HCT116 (cell line): Measurements from ENCODE around the gene KRTAP12-3. TPM values are rescaled to one million over a fixed set of nuclear protein-coding genes. Genes with fewer than 3 reads are reported as not detected.

Source experiments
- ATAC-seq: fragments of 200-7000 bp; cut with Tn5 transposase; 2 replicates; pipeline ENCODE4 v1.9.1; 2020; ENCODE audit warnings: mild to moderate bottlenecking, moderate library complexity
- BruUV-seq: library from RNA; stranded (reverse); fragments of 400-500 nt; replicated peaks from 2 replicates; lab custom pipeline; 2021; lab: Mats Ljungman, UMichigan
- CTCF ChIA-PET: fragments of 300-600 bp; sonication (Branson Sonifier 250); formaldehyde crosslinking; loops from one replicate; lab custom pipeline; 2021; ENCODE audit warnings: antibody characterized with exemption; lab: Charles Lee
- POLR2A ChIA-PET: fragments of 300-600, 350-600 bp; sonication (Branson Sonifier 250); formaldehyde crosslinking; loops from one replicate; lab custom pipeline; 2021; ENCODE audit warnings: antibody characterized with exemption; lab: Charles Lee
- RAD21 ChIA-PET, 2 experiments: fragments of 300-600 bp; sonication (Branson Sonifier 250); formaldehyde crosslinking; loops; one replicate each; lab custom pipeline; 2023; ENCODE audit warnings: low total read pairs in 2 of 2; ENCODE audit not compliant: uncharacterized antibody in 2 of 2, unreplicated experiment in 2 of 2, low non-redundant PET in 1 of 2; lab: Charles Lee
- DNase-seq: peaks from one replicate; pipeline ENCODE4 v3.0.0-alpha.2; 2010; ENCODE audit warnings: low read depth, low spot score
- H2AFZ ChIP-seq: fragments of 200-600 bp; shearing (Covaris generic), sonication (generic); 2 replicates; pipeline ENCODE4 v1.6.1; 2017; ENCODE audit warnings: low read depth, mixed run types, mixed read lengths, antibody characterized with exemption, low read length; ENCODE audit not compliant: poor library complexity, severe bottlenecking
- H3K27ac ChIP-seq: 2 replicates; pipeline ENCODE4 v1.5.1; 2012; ENCODE audit warnings: low read depth, low read length
- H3K27me3 ChIP-seq: fragments of 200-600 bp; sonication (generic); 2 replicates; pipeline ENCODE4 v1.6.1; 2016; ENCODE audit warnings: mixed run types, low read length, mixed read lengths; ENCODE audit not compliant: insufficient read depth
- H3K36me3 ChIP-seq, 2 experiments: fragments of 200-500 bp in 1 of 2; fragments of 200-600 bp in 1 of 2; sonication (Bioruptor generic) in 1 of 2; sonication (generic) in 1 of 2; 2 replicates each; pipeline versions ENCODE4 v1.5.1 to v1.6.1; 2014 to 2016; ENCODE audit warnings: low read length in 2 of 2, inconsistent platforms in 1 of 2, mixed read lengths in 1 of 2, mixed run types in 1 of 2; ENCODE audit not compliant: insufficient read depth in 2 of 2, control insufficient read depth in 1 of 2
- H3K4me1 ChIP-seq, 2 experiments: fragments of 200-600 bp in 1 of 2; sonication (generic) in 1 of 2; 2 replicates each; pipeline versions ENCODE4 v1.5.1 to v1.6.1; 2012 to 2017; ENCODE audit warnings: low read length in 2 of 2, inconsistent platforms in 1 of 2, mild to moderate bottlenecking in 1 of 2, mixed read lengths in 1 of 2, mixed run types in 1 of 2, moderate library complexity in 1 of 2; ENCODE audit not compliant: insufficient read depth in 2 of 2, control insufficient read depth in 1 of 2
- H3K4me2 ChIP-seq: fragments of 200-600 bp; sonication (generic); 2 replicates; pipeline ENCODE4 v1.6.1; 2017; ENCODE audit warnings: mixed run types, low read length, mixed read lengths
- H3K4me3 ChIP-seq, 2 experiments: fragments of 200-600 bp in 1 of 2; sonication (generic) in 1 of 2; replicated peaks in 1 of 2; 2 replicates each; pipeline ENCODE4 v1.5.1; 2011 to 2016; ENCODE audit warnings: low read length in 2 of 2, control low read depth in 1 of 2, low read depth in 1 of 2, mild to moderate bottlenecking in 1 of 2, mixed read lengths in 1 of 2, mixed run types in 1 of 2
- H3K79me2 ChIP-seq: fragments of 200-600 bp; sonication (generic); 2 replicates; pipeline ENCODE4 v1.6.1; 2017; ENCODE audit warnings: mild to moderate bottlenecking, mixed run types, low read length, moderate library complexity, mixed read lengths; ENCODE audit not compliant: insufficient read depth
- H3K9ac ChIP-seq: fragments of 200-600 bp; sonication (generic); 2 replicates; pipeline ENCODE4 v1.6.1; 2016; ENCODE audit warnings: low read length, mixed read lengths
- H3K9me2 ChIP-seq: fragments of 200-600 bp; sonication (generic), shearing (Covaris generic); 2 replicates; pipeline ENCODE4 v1.6.1; 2017; ENCODE audit warnings: mixed run types, mild to moderate bottlenecking, moderate library complexity; ENCODE audit not compliant: insufficient read depth
- H3K9me3 ChIP-seq, 2 experiments: fragments of 200-500 bp in 1 of 2; fragments of 200-600 bp in 1 of 2; sonication (Bioruptor generic) in 1 of 2; sonication (generic) in 1 of 2; 2 replicates each; pipeline ENCODE4 v1.6.1; 2014 to 2017; ENCODE audit warnings: low read length in 2 of 2, mixed read lengths in 2 of 2, inconsistent platforms in 1 of 2, low read depth in 1 of 2, mild to moderate bottlenecking in 1 of 2, mixed run types in 1 of 2, moderate library complexity in 1 of 2; ENCODE audit not compliant: control insufficient read depth in 1 of 2, insufficient read depth in 1 of 2
- H4K20me1 ChIP-seq: fragments of 200-600 bp; sonication (generic), shearing (Covaris generic); 2 replicates; pipeline ENCODE4 v1.6.1; 2017; ENCODE audit warnings: mixed run types, mild to moderate bottlenecking, moderate library complexity; ENCODE audit not compliant: insufficient read depth
- CBX3 ChIP-seq: IDR thresholded peaks from 2 replicates; pipeline ENCODE4 v1.6.1; 2012; ENCODE audit warnings: low read depth
- CEBPB ChIP-seq: IDR thresholded peaks from 2 replicates; pipeline ENCODE4 v1.6.1; 2012; ENCODE audit warnings: low read depth
- EZH2 ChIP-seq: fragments of 200-600 bp; sonication (generic); IDR thresholded peaks from 2 replicates; pipeline ENCODE4 v1.6.1; 2017; ENCODE audit warnings: antibody characterized with exemption, mixed run types
- JUND ChIP-seq: IDR thresholded peaks from 2 replicates; pipeline ENCODE4 v1.6.1; 2012
- POLR2A ChIP-seq: IDR thresholded peaks from 2 replicates; pipeline ENCODE4 v1.7.0; 2011; ENCODE audit warnings: borderline replicate concordance; ENCODE audit not compliant: insufficient read depth, insufficient read length; ENCODE audit errors: extremely low read depth
- YY1 ChIP-seq: IDR thresholded peaks from 2 replicates; pipeline ENCODE4 v1.6.1; 2011; ENCODE audit warnings: low read length, low read depth, moderate library complexity, mild to moderate bottlenecking; ENCODE audit not compliant: insufficient replicate concordance; ENCODE audit errors: extremely low read depth
- ZFX ChIP-seq: fragments of 450-650 bp; IDR thresholded peaks from 2 replicates; pipeline ENCODE4 v1.6.1; 2017
- intact Hi-C: fragments of 100-400 bp; cut with micrococcal nuclease; formaldehyde crosslinking; loops from 2 replicates; pipeline ENCODE4 v1.10.0; 2022
- total RNA-seq: library from RNA; stranded (reverse); gene quantifications from one replicate; pipeline ENCODE4 v1.2.1, GENCODE V29; 2021; ENCODE audit not compliant: unreplicated experiment
- TF ChIP-seq, protein P1 (sequence below), 3 experiments: fragments of 200-600 bp in 1 of 3; sonication (generic) in 1 of 3; IDR thresholded peaks in 2 of 3; conservative IDR thresholded peaks in 1 of 3; 2 replicates each; pipeline ENCODE4 v1.5.1; 2012 to 2017; ENCODE audit warnings: low read depth in 2 of 3, low read length in 2 of 3, antibody characterized with exemption in 1 of 3, borderline replicate concordance in 1 of 3, control low read depth in 1 of 3, mild to moderate bottlenecking in 1 of 3, mixed read lengths in 1 of 3, mixed run types in 1 of 3, moderate library complexity in 1 of 3; ENCODE audit not compliant: insufficient read depth in 1 of 3
- TF ChIP-seq, protein P2 (sequence below): IDR thresholded peaks from 2 replicates; pipeline ENCODE4 v1.6.1; 2011; ENCODE audit warnings: mild to moderate bottlenecking, low read length, moderate library complexity; ENCODE audit not compliant: insufficient replicate concordance; ENCODE audit errors: extremely low read depth
- TF ChIP-seq, protein P3 (sequence below): IDR thresholded peaks from 2 replicates; pipeline ENCODE4 v1.6.1; 2012; ENCODE audit warnings: low read depth

KRTAP12-3 gene
- total RNA-seq, 1 experiment from 2014 or later = not detected

DNA sequence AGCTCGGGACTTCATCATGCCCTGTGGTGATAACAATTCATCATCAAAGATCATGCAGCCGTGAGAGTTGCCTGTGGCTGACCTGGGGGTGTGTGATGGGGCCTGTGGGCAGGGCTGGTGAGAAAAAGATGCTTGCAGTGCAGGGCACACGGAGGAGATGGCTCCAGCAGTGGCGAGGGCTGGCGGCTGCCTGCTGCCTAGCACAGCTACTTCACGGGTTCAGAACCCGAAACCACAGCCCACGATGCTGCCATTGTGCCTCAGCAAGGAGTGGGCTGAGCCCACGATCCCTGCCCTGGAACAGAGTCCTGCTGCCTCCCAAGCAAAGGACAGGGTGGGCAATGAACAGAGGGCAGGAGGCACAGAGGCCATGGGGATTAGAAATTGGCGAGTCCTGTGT lies 31.5 kb upstream of the KRTAP12-3 start:
- Histone ChIP-seq H3K79me2 (no peaks in the 10 kb centered on the region), H2AFZ (no peak overlapping the region), H3K4me1 (no peaks in the 10 kb centered on the region), H3K9ac (no peak overlapping the region), H4K20me1 (no peaks in the 10 kb centered on the region), H3K4me2 (no peak overlapping the region), H3K9me2 (no peaks in the 10 kb centered on the region), H3K36me3 (no peaks in the 10 kb centered on the region), H3K4me3 (no peak overlapping the region), H3K27me3 (no peaks in the 10 kb centered on the region), H3K9me3 (peaks cover 10 to 29% of the 10 kb centered on the region in 2 experiments; a peak in 3 of 4 replicates), H3K27ac (no peak overlapping the region)
- DNase-seq = no peak
- ChIA-PET RAD21 (no interaction called here), POLR2A (no interaction called here), CTCF (no interaction called here)
- TF ChIP-seq ZFX = no peak
- TF ChIP-seq, protein P1, sequence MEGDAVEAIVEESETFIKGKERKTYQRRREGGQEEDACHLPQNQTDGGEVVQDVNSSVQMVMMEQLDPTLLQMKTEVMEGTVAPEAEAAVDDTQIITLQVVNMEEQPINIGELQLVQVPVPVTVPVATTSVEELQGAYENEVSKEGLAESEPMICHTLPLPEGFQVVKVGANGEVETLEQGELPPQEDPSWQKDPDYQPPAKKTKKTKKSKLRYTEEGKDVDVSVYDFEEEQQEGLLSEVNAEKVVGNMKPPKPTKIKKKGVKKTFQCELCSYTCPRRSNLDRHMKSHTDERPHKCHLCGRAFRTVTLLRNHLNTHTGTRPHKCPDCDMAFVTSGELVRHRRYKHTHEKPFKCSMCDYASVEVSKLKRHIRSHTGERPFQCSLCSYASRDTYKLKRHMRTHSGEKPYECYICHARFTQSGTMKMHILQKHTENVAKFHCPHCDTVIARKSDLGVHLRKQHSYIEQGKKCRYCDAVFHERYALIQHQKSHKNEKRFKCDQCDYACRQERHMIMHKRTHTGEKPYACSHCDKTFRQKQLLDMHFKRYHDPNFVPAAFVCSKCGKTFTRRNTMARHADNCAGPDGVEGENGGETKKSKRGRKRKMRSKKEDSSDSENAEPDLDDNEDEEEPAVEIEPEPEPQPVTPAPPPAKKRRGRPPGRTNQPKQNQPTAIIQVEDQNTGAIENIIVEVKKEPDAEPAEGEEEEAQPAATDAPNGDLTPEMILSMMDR (IDR thresholded peaks at IDR 0.05 in 2 of 3, conservative IDR thresholded peaks at IDR 0.05 in 1 of 3; ENCODE audit: borderline replicate concordance in 1 of 3, insufficient read depth in 1 of 3, low read depth in 2 of 3, low read length in 2 of 3) = no peak
- TF ChIP-seq, protein P2, sequence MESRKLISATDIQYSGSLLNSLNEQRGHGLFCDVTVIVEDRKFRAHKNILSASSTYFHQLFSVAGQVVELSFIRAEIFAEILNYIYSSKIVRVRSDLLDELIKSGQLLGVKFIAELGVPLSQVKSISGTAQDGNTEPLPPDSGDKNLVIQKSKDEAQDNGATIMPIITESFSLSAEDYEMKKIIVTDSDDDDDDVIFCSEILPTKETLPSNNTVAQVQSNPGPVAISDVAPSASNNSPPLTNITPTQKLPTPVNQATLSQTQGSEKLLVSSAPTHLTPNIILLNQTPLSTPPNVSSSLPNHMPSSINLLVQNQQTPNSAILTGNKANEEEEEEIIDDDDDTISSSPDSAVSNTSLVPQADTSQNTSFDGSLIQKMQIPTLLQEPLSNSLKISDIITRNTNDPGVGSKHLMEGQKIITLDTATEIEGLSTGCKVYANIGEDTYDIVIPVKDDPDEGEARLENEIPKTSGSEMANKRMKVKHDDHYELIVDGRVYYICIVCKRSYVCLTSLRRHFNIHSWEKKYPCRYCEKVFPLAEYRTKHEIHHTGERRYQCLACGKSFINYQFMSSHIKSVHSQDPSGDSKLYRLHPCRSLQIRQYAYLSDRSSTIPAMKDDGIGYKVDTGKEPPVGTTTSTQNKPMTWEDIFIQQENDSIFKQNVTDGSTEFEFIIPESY = no peak
- no peak for TF ChIP-seq EZH2
- no peak for TF ChIP-seq CEBPB
- no peak for TF ChIP-seq CBX3
- TF ChIP-seq YY1 = no peak
- TF ChIP-seq JUND = no peak
- TF ChIP-seq, protein P3, sequence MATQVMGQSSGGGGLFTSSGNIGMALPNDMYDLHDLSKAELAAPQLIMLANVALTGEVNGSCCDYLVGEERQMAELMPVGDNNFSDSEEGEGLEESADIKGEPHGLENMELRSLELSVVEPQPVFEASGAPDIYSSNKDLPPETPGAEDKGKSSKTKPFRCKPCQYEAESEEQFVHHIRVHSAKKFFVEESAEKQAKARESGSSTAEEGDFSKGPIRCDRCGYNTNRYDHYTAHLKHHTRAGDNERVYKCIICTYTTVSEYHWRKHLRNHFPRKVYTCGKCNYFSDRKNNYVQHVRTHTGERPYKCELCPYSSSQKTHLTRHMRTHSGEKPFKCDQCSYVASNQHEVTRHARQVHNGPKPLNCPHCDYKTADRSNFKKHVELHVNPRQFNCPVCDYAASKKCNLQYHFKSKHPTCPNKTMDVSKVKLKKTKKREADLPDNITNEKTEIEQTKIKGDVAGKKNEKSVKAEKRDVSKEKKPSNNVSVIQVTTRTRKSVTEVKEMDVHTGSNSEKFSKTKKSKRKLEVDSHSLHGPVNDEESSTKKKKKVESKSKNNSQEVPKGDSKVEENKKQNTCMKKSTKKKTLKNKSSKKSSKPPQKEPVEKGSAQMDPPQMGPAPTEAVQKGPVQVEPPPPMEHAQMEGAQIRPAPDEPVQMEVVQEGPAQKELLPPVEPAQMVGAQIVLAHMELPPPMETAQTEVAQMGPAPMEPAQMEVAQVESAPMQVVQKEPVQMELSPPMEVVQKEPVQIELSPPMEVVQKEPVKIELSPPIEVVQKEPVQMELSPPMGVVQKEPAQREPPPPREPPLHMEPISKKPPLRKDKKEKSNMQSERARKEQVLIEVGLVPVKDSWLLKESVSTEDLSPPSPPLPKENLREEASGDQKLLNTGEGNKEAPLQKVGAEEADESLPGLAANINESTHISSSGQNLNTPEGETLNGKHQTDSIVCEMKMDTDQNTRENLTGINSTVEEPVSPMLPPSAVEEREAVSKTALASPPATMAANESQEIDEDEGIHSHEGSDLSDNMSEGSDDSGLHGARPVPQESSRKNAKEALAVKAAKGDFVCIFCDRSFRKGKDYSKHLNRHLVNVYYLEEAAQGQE = no peak
- no peak for TF ChIP-seq POLR2A
- intact Hi-C loops = no loop called here
- ATAC-seq = no peak
- BruUV-seq = no TSS peak
